ENCODE measurements around the gene AKR1B15.
A peak's percentile ranks its signal among the peaks of the same experiment; 100 is the strongest.
"Not testable (repeated sequence)": the region's sequence is repeated elsewhere in the genome, so short reads cannot be mapped to it uniquely, and the experiment has no call there.

AKR1B15 gene

DNA sequence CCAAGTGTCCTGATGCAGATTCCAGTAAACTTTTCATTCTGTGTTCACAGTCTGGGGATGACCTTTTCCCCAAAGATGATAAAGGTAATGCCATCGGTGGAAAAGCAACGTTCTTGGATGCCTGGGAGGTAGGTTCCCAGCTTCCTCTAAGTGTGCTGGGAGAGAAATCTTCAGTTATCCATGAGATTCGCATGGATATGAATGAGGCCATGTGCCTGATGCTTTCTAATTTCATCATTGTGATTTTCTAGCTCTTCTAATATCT lies 16.0 kb upstream of the AKR1B15 start:
- no peak for DNase-seq (ENCODE audit: low spot score)

- no peak for DNase-seq (ENCODE audit: low spot score)
Measured at GRCh38 chr7:134533288-134533771, 15.6 kb upstream of the AKR1B15 start.

DNA sequence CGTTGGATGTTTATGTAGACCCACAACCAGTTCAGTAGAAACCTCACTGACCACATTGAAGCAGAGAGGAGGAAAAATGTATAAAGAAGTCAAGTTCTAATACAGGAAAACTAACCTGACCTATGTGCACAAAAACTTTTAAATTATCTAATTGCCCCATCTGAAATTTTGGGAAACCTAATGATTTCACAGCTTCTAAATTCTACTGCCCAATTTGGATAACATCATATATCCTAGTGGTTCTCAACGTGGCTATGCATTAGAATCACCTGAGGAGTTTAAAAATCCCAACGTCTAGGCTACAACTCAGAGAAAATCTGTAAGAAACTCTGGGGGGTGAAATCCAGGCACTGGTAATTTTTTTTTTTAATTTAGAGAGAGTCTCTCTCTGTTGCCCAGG lies 14.3 kb upstream of the AKR1B15 start:
- DNase-seq (ENCODE audit: low spot score), result no peak

- DNase-seq (ENCODE audit: low spot score), result no peak
Measured at GRCh38 chr7:134535272-134535918, 13.5 kb upstream of the AKR1B15 start.

- DNase-seq (ENCODE audit: low spot score), result no peak
Measured at GRCh38 chr7:134535919-134536299, 13.0 kb upstream of the AKR1B15 start.

GRCh38 chr7:134536558-134536957 lies 12.4 kb upstream of the AKR1B15 start:
- DNase-seq (ENCODE audit: low spot score), result not testable (repeated sequence)

DNA sequence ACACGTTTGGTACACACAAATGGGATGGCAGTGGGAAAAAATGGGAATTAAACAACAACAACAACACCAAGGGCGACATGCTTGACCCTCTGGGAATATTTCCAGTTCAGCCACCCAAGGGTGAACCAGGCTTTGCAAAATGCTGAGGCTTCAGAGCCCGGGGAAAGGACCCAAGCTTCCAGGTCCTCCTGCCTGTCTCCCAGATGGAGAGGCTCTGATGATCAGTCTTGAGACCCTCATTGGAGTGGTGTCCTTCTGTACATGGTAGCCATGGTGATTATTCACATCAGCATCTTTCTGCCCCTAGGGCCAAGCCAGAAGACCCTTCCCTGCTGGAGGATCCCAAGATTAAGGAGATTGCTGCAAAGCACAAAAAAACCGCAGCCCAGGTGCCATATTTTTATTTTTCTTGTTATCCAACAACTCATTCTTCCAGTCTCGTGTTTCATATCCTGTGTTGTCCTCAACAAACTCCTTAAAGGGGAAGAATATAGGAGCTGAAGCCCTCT lies 11.6 kb upstream of the AKR1B15 start:
- not testable (repeated sequence) for DNase-seq (ENCODE audit: low spot score)

GRCh38 chr7:134539380-134540004 lies 9.4 kb upstream of the AKR1B15 start:
- no peak for DNase-seq (ENCODE audit: low spot score)

GRCh38 chr7:134541501-134542194 lies 7.3 kb upstream of the AKR1B15 start:
- not testable (repeated sequence) for DNase-seq (ENCODE audit: low spot score)

- DNase-seq (ENCODE audit: low spot score), result no peak
Measured at GRCh38 chr7:134542195-134542771, 6.6 kb upstream of the AKR1B15 start.

- DNase-seq (ENCODE audit: low spot score), result no peak
Measured at GRCh38 chr7:134545380-134545779, 3.5 kb upstream of the AKR1B15 start.

DNA sequence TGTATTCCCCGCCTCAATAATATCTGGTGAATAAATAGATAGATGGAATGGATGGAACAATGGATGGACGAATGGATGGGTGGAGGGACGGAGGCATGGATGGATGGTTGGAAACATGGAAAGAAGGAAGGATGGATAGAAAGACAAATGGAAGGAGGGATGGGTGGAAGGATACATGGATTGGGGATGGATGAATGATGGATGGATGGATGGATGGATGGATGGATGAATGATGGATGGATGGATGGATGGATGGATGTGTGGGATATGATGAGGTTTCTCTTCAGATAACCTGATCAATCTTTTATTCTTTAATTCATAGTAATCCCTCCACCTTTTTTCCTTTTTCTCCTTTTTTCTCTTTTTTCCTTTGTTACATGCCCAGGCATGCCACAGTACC lies 3.0 kb upstream of the AKR1B15 start:
- DNase-seq (ENCODE audit: low spot score), result no peak

GRCh38 chr7:134546955-134547354 lies 2.0 kb upstream of the AKR1B15 start:
- peak; percentile 4 for DNase-seq (ENCODE audit: low spot score)

DNA sequence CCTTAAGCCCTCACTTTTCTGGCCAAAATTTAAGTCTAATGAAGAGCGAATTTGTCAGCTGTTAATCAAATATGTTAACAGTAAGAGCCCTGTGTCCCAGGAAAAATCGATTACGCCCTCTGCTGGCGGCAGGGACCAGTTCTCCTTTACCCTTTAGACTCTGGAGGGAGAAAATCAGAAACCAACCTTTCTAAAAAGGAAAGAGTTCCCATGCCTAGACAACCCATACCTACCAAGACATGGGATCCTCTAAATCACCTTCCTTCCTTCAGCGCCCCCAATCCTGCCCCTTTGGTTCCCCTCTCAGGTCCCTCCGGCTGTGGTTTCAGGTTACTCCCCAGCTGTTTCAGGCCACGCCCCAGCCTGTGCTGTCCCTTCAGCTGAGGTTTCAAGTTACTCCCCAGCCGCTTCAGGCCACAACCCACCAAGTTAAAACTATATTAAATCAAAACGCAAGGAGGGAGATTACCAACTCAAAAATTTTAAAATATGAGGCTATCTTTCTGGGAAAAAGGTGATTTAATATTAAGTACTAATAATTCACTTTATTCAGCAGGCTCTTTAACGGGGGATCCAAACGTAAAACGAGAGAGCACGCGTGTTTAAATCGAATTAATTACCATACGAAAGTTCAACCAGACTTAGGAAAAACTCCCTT lies 1.4 kb upstream of the AKR1B15 start:
- DNase-seq (ENCODE audit: low spot score), result peak; percentile 67

- DNase-seq (ENCODE audit: low spot score), result no peak
Measured at GRCh38 chr7:134549366-134549765, 456 bp downstream of the AKR1B15 start.

DNA sequence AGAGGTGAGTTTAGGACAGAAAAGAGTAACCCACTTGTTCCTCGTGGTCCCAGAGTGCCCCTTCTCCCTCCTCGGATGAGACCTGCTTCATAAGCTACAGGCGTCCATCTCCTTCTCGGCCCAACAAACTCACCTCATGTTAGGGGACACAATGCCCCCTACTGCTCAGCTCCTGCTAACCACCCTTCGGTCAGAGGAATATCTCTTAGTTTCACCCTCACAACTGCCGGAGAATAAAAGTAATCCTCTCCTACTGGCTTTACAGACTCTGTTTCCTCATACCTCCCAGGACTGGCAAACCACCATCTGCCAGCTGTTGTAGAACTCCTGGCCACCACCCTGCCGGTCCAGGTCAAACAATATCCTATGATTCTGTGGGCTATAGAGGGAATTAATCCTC lies 3.2 kb downstream of the AKR1B15 start:
- no peak for DNase-seq (ENCODE audit: low spot score)

DNA sequence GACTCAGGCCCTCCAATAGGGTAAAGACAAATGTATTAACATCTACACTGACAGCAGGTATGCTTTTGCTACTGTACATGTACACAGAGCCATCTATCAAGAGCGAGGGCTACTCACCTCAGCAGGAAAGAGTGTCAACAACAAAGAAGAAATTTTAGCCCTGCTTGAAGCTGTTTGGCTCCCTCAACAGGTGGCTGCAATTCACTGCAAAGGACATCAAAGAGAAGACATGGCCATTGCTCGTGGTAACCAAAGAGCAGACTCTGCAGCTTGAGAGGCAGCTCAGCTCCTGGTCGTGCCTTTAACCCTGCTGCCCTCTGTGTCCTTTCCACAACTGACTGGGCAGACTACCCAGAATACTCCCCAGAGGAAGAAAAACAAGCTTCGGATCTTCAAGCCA lies 5.1 kb downstream of the AKR1B15 start:
- DNase-seq (ENCODE audit: low spot score), result no peak

GRCh38 chr7:134554417-134554966 lies 5.6 kb downstream of the AKR1B15 start:
- DNase-seq (ENCODE audit: low spot score), result no peak

GRCh38 chr7:134557391-134557790 lies 8.5 kb downstream of the AKR1B15 start:
- no peak for DNase-seq (ENCODE audit: low spot score)

DNA sequence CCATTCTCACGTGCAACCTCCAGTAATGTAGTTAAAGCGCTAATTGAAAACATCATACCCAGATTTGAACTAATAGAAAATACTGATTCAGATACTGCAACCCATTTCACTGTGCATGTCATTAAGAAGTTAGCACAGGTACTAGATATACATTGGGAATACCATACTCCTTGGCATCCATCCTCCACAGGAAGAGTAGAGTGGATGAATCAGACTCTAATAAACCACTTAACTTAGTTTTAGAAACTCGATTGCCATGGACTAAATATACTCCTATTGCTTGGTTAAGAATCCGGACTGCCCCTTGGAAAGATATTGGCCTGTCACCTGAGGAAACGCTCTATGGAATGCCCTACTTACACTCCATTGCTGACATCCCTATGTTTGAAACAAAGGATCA lies 9.5 kb downstream of the AKR1B15 start:
- DNase-seq (ENCODE audit: low spot score), result no peak

DNA sequence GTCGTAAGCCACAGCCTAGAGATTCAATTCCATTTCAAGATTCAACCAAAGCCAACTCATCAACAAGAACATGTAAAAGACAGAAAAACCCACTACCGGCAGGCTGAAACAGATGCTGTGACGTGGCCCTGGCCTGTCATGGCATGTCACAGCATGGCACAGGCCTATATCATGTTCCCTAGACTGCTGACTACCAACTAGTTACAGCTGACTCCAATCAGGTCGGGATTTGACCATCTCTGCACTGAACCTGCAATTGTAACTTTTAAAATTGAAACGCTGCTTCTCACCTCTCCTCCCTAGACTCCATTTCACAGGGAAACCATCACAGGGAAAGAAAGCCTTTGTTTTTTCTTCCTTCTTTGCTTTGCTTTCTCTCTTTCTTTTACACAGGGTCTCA lies 12.7 kb downstream of the AKR1B15 start:
- not testable (repeated sequence) for DNase-seq (ENCODE audit: low spot score)

- DNase-seq (ENCODE audit: low spot score), result peak; percentile 16
Measured at GRCh38 chr7:134562136-134562535, 13.2 kb downstream of the AKR1B15 start.

Measured in pons (tissue), 1 donor.